AML-193 (cell line): ENCODE data around the gene PGAP6.
"Not testable (repeated sequence)": the region's sequence is repeated elsewhere in the genome, so short reads cannot be mapped to it uniquely, and the experiment has no call there.

ENCODE experiments used
- DNase-seq, 2 experiments: peaks; one replicate each; lab custom pipeline; 2025; lab: John Stamatoyannopoulos, UW

PGAP6 gene

DNA sequence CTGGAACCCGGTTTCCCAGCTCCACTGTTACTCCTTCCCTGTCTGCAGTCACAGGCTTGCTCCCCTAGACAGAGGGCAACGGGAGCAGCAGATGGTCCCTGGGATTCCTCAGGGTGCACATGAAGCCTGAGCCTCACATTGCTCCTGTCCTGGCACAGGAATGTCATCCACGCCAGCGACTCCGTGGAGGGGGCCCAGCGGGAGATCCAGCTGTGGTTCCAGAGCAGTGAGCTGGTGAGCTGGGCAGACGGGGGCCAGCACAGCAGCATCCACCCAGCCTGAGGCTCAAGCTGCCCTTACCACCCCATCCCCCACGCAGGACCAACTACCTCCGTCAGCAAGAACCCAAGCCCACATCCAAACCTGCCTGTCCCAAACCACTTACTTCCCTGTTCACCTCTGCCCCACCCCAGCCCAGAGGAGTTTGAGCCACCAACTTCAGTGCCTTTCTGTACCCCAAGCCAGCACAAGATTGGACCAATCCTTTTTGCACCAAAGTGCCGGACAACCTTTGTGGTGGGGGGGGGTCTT is 18.3 kb upstream of the PGAP6 start:
- DNase-seq, result no peak

DNA sequence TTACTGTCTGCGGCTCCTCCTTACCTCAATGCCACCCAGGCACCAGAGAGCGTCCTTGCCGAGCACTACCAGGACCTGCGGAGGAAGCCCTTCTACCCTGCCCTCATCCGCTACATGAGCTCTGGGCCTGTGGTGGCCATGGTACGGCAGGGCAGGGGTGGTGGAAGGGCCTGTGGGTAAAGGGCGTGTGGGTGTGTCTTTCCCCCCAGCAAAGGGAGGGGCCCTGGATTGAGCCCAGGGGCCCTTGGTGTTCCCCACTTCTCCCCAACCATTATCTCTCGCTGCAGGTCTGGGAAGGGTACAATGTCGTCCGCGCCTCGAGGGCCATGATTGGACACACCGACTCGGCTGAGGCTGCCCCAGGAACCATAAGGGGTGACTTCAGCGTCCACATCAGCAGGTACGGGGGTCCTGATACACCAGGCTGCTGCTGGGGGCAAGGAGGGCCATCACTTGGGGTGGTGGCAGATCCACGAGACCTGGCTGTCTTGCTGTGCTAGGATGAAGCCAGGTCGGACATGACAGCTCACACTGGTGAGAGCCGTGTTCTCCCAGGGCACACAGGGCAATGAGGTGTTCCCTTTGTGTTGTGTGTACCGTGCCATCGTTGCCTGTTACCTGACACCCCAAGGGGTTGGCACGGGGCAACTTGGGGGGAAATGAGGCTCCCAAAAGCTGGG is 17.7 kb upstream of the PGAP6 start:
- no peak for DNase-seq

DNA sequence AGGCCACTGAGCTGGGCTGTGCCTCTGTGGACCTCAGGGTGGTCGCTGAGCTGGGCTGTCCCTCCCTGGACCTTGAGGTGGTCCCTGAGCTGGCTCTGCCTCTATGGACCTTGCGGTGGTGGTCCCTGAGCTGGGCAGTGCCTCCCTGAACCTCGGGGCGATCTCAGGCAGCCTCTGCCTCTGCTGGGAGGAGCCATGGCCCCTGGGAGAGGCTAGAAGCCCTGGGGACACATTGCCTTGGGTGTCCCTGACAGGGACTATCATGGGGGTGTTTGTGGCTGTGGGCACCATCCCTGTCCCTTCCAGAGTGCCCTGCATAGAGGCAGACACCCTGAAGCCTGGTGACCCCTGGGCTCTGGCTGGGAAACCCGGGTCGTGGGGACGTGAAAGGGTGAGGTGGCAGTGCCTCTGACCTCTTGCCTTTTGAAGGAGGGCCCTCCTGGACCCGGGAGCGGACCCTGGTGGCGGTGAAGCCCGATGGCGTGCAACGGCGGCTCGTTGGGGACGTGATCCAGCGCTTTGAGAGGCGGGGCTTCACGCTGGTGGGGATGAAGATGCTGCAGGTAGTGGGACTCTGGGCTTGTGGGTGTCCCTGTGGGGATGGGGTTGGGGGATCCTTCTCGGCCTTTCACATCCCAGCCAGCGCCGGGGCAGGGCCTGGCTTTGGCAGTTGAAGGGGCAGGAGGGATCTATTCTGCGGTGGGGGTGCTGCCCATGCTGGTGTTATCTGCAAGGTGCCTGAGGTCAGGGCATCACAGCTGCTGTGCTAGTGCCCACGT is 17.0 kb upstream of the PGAP6 start:
- DNase-seq, result no peak

DNA sequence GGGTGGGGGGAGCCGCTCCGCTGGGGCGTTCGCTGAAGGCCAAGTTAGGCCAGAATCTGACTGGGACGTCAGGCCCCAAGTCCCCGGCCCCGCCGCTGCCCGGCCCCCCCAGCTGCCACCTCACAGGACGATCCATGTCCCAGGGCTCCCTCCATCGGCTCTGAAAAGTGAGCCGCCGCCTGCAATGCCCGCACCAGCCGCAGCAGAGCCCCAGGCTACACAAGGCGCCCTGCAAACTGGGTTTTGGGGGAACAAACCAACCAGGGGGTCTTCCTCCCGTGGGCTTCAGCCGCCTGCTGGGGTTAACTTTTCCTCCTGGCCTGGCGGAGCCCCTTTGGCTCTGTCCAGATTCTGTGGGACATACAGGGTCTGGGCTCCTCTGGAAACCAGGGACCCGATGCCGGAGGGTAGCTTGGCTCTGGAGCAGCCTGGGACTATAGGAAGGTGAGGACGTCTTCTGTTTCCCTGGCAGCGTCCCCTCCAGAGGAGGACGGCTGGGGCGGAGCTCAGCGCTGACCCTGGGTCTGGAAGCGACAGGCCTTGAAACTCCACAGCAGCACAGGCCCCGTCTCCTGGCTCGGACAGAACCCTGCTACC is 16.1 kb upstream of the PGAP6 start:
- peak; percentile 22 to 45 for DNase-seq

DNA sequence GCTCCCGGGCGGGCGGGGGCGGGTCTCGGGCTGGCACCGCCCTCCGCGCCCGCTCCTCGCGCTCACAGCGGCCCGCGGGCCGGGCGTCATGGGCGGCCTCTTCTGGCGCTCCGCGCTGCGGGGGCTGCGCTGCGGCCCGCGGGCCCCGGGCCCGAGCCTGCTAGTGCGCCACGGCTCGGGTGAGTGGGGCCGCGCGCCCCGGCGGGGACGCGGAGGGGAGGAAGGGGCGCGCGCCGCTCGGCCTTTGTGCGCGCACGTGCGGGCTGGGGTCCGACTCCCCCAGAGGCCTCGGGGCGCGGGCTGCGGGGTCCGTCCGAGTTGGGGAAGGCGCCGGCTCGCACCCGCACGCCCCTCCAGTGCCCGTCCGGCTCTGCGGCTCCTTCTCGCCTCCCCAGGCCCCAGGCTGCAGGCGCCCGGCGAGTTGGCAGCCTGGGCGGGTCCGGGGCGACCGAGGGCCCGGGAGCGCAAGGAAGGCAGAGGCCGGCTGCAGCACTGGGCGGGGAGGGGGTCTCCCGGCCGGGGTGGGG is 15.4 kb upstream of the PGAP6 start, which contains the start of gene NME4:
TSS of gene NME4 (plus strand) at position 65 of the 527 bp plus-strand sequence. CDS start at position 89, 24 bp downstream.
- no peak for DNase-seq

DNA sequence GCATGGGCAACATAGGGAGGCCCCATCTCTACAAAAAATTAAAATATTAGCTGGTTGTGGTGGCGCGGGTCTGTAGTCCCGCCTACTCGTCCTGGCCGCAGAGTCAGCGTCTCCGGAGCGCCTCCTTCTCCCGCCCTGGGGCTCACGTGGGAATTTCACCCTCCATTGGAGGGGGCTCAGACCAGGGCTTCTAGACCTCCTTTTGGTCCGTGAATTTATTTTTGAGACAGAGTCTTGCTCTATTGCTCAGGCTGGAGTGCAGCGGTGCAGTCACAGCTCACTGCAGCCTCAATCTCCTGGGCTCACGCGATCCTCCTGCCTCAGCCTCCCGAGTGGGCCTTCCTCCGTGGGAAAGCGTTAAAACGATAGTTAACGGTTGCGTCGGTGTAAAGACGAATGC is 14.8 kb upstream of the PGAP6 start:
- peak; percentile 54 for DNase-seq

DNA sequence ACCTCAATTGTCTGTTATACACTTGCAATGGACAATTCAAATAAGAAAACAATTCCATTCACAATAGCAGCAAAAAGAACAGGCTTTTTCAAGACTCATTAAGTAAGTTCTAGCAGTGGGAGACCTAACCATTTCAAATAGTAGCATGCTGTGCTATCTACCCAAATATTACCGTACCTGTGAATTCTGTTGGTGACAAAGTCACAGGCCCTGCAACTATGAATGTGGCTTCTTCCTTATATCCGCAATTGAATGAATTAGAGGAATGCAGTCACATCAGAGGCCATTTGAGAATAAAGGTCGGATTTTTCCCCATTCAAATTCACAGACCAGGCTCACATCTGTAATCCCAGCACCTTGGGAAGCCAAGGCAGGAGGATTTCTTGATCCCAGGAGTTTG is 14.4 kb upstream of the PGAP6 start:
- DNase-seq, result no peak

DNA sequence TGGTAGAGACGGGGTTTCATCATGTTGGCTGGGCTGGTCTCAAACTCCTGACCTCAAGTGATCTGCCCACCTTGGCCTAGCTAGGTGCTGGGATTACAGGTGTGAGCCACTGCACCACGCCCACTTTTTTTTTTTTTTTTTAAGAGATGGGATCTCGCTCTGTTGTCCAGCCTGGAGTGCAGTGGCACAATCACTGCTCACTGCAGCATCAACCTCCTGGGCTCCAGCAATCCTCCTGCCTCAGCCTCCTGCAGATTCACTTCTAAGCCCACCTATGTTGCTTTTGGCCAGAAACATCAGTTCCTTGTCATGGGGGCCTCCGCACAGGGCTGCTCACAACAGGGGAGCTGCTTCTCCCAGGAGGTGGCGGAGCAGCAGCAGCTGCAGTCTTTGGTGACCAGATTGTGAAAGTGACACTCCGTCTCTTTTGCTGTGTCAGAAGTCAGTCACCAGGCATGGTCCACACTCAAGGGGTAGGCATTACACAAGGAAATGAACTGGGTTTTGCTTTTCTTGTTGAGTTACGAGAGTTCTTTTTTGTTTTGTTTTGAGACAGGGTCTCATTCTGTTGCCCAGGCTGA is 10.8 kb upstream of the PGAP6 start:
- DNase-seq, result no peak

DNA sequence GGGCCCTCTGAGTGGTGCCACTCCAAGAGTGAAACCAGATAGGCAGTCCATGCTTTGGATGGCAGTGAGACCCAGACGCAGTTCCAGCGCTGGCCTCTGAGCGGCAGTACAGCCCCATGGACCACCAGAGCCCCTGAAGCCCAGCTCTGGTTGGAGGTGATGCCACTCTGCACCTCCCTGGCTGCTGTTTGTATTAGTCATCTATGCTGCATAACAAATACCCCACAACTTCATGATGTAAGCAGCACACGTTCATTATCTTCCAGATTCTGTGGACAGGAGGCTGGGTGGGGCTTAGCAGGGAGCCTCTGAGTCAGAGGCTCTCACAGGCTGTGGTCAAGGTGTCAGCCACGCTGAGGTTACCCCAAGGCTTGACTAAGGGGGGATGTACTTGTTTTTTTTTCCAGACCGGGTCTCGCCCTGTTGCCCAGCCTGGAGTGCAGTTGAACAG is 10.1 kb upstream of the PGAP6 start:
- DNase-seq, result peak; percentile 56 to 64

DNA sequence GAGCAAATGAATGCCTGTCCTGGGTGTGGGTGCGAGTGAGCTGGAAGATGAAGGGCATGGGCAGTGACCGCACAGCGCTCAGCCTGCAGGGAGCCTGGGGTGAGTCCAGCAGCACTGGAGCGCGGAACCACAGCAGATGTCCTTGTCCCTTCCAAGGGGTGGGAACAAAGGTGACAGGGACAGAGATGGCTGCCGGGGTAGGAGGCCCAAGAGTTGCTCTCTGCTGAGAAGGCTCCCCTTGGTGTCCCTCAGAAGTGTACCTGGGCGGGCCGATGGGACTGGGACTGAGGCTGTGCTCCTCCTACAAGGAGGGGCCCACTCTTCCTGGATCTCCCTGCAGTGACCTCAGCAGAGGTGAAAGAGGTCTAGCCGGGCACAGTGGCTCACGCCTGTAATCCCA is 7.6 kb upstream of the PGAP6 start:
- no peak for DNase-seq

DNA sequence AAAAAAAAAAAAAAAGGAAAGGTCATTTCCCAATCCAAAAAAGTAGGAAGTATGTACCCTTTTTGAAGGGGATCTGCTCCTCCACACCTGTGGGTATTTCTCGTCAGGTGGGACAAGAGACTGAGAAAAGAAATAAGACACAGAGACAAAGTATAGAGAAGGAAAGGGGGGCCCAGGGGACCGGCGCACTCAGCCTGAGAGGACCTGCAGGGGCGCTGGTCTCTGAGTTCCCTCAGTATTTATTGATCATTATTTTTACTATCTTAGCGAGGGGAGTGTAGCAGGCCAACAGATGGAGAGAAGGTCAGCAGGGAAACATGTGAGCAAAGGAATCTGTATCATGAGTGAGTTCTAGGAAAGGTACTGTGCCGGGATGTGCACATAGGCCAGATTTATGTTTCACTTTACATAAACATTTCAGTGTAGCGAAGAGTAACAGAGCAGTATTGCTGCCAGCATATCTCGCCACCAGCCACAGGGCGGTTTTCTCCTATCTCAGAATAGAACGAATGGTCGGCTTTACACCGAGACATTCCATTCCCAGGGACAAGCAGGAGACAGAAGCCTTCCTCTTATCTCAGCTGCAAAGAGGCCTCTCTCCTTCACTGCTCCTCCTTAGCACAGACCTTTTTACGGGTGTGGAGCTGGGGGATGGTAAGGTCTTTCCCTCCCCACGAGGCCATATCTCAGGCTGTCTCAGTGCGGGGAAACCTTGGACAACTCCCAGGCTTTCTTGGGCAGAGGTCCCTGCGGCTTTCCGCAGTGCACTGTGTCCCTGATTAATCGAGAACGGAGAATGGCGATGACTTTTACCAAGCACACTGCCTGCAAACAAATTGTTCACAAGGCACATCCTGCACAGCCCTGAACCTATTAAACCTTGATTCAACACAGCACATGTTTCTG is 6.2 kb upstream of the PGAP6 start:
- not testable (repeated sequence) for DNase-seq

DNA sequence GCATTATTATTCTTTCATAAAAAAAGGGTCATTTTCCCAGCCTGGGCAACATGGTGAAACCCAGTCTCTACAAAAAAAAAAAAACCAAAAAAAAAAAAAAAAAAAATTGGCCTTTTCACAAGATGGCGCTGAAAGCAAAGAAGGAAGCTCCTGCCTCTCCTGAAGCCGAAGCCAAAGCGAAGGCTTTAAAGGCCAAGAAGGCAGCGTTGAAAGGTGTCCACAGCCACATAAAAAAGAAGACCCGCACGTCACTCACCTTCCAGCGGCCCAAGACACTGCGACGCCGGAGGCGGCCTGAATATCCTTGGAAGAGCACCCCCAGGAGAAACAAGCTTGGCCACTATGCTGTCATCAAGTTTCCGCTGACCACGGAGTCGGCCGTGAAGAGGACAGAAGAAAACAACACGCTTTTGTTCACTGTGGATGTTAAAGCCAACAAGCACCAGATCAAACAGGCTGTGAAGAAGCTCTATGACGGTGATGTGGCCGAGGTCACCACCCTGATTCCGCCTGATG is 4.9 kb upstream of the PGAP6 start:
- no peak for DNase-seq

DNA sequence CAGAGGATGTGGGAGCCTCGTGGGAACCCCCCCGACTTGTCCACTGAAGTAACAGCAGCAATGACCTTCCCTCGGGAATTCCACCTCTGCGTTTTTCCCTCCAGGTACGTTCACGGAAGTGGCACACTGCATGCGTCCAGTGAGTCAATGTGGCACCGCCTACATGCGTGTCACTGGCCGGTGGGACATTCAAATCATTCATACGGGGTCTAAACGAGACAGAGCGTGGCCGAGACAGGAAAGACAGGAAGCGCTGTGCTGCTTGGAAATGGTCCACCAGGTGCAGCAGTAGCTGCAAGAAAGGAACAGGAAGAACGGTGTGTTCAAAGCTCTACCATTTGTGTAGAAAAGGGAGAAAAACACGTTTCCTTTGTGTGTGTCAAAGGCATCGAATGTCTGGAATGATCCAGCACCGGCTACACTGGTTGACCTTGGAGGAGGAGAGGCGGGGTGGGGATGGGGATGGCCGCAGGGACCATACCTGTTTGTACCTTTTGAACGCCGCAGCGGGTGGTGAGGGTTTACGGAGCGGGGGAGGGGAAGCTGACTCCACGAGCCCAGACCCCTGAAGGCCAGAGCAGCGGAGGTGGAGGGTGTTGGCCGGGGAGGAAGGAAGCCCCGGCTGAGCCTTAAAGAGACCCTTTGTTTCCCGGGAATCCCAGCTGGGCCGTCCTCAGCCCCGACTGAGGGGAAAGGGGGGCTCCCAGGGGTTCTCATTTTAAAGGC is 1.7 kb upstream of the PGAP6 start:
- no peak for DNase-seq

DNA sequence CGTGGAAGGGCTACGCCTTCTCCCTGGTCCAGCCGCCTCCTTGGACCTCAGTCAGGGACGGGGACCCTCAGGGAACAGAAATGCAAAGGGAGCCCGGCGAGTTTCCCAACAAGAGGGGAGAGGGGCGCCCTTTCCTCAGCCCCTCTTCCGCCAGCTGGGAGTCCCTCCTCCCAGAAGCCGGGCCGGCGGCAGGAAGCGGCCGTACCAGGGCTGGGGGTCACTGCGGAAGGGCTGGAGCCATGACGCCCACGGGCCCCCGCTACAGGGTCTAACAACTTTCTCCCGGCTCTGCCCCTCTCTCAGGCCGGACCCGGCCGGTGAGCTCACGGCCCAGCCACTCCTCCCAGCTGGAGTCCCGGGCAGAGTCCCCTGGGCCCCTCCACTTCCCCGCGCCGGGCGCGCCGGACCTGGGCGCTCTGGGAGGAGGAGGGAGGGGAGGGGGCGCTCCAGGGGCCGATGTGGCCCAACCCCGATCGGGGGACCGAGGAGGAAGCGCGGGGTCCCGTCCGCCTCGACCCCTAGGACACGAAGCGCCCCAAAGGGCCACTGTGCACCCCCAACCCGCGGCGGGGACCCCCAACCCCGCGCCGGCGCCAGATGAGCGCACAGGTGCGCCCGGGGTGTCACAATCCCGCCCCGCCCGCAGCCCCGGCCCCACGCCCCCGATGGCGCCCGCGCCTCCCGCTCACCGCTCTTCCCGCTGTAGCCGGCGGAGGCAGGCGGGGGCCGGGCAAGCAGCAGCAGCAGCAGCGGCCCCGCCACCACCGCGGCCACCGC is 578 bp downstream of the PGAP6 start:
- no peak for DNase-seq

DNA sequence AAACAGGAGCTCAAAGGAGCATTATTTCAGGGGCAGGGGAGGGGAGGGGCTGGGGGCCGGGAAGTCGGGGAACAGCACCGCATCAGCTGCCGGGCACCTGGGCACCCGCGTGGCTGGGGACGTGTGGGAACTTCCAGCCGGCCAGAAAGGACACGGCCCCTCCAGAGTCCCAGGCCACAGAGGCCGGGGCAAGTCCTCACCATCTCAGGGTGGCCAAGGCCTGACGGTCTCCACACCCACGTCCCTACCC is 1.1 kb downstream of the PGAP6 start:
- DNase-seq, result no peak

DNA sequence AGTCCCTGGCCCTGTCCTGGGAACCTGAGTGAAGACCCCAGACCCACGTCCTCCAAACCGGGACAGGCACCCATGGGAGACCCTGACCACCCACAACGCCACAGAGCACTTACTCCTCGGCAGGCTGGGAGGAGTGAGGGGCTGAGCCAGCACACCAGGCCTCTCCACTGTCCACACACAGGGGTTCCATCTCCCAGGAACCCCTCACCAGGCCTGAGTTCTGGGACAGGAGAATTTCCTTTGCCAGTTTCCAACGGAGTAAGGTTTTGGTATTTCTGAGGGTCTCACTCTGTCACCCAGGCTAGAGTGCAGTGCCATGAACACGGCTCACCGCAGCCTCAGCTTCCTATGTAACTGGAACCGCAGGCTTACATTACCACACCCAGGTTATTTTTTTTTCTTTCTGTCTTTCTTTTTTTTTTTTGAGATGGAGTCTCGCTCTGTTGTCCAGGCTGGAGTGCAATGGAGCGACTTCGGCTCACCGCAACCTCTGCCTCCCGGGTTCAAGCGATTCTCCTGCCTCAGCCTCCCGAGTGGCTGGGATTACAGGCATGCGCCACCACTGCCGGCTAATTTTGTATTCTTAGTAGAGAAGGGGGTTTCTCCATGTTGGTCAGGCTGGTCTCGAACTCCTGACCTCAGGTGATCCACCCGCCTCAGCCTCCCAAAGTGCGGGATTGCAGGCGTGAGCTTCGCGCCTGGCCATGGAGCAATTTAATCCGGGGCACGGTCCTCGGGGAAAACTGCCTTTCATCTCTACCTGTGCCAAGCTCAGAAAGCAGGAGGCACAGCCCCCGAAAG is 1.6 kb downstream of the PGAP6 start:
- DNase-seq, result no peak

DNA sequence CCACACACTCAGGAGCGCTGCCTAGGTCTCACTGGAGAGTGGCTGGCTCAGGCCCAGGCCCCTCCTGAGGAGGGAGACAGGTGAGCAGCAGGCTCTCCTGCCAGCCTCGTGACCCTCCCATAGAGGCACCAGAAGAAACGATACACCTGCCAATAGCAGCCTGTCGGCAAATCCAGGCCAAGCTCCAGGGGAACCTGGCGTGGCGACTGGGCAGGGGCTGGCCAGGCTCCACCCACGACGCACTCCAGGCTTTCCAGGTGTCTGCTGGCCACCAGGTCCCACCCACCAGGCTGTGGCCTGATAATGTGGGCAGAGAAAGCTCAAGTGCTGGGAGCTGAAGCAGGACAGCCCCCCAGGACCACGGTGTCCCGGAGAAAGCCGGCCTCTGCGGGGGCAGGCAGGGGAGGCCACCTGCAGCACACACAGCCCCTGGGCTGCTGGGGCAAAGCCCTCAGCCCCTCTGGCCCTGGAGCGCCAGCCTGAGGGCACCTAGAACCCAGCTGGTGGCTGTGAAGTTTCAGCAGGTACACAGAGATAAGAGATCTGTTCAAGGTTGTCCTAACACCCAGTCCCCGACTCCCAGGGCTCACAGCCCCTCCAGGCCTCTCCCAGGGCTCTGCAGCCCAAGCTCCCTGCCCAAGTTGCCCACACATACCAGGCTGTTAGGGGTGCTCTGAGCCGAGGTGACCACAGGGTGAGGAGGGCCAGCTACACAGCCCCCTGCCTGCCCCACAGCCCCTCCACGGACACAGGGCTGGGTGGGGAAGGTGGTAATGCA is 2.4 kb downstream of the PGAP6 start:
- DNase-seq, result no peak

DNA sequence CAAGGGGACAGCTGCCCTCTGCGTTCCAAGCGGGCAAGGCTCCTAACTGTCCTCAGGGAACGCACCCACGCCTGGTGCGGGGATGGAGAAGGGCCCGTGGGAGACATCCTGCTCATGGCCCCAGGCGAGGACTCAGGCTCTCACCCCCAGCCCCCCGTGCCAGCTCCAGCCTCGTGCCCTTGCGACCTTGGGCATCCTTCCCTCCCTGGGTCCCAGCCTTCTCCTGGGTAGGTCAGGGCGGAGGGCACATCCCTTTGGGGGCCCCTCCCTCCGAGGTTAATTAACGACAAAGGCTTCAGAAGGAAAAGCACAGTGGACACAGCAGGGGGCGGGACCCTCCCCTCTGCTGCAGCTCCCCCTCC is 3.0 kb downstream of the PGAP6 start:
- no peak for DNase-seq
